Putamen (tissue), 1 donor: ENCODE results near the gene RALGPS1.
"Not testable (repeated sequence)": the region's sequence is repeated elsewhere in the genome, so short reads cannot be mapped to it uniquely, and the experiment has no call there.

Source experiments
- DNase-seq: peaks from one replicate; pipeline ENCODE4 v3.0.0-alpha.2; 2016; ENCODE audit warnings: low spot score

The RALGPS1 gene

GRCh38 chr9:126989847-126990842 is 75.6 kb downstream of the RALGPS1 start:
- no peak for DNase-seq

- DNase-seq = no peak
Measured at GRCh38 chr9:126991183-126991582, 76.6 kb downstream of the RALGPS1 start.

GRCh38 chr9:126992427-126992826 is 77.8 kb downstream of the RALGPS1 start:
- DNase-seq = no peak

GRCh38 chr9:126999315-127000068 is 84.9 kb downstream of the RALGPS1 start:
- no peak for DNase-seq

GRCh38 chr9:127004946-127005769 is 90.6 kb downstream of the RALGPS1 start:
- DNase-seq = no peak

- no peak for DNase-seq
Measured at GRCh38 chr9:127005770-127006314, 91.3 kb downstream of the RALGPS1 start.

- no peak for DNase-seq
Measured at GRCh38 chr9:127007638-127008037, 93.1 kb downstream of the RALGPS1 start.

- no peak for DNase-seq
Measured at GRCh38 chr9:127008076-127008475, 93.5 kb downstream of the RALGPS1 start.

GRCh38 chr9:127011772-127012171 is 97.2 kb downstream of the RALGPS1 start:
- no peak for DNase-seq

- no peak for DNase-seq
Measured at GRCh38 chr9:127012250-127012649, 97.7 kb downstream of the RALGPS1 start.

- DNase-seq = no peak
Measured at GRCh38 chr9:127013597-127013996, 99.0 kb downstream of the RALGPS1 start.

- DNase-seq = no peak
Measured at GRCh38 chr9:127014216-127014909, 99.8 kb downstream of the RALGPS1 start.

GRCh38 chr9:127014910-127015540 is 100.4 kb downstream of the RALGPS1 start:
- DNase-seq = no peak

GRCh38 chr9:127015921-127016512 is 101.4 kb downstream of the RALGPS1 start:
- no peak for DNase-seq

- not testable (repeated sequence) for DNase-seq
Measured at GRCh38 chr9:127017979-127018378, 103.4 kb downstream of the RALGPS1 start.

- DNase-seq = no peak
Measured at GRCh38 chr9:127018935-127019334, 104.4 kb downstream of the RALGPS1 start.

GRCh38 chr9:127020036-127020801 is 105.6 kb downstream of the RALGPS1 start:
- DNase-seq = no peak

GRCh38 chr9:127020802-127021078 is 106.2 kb downstream of the RALGPS1 start:
- no peak for DNase-seq

GRCh38 chr9:127021664-127022363 is 107.2 kb downstream of the RALGPS1 start:
- DNase-seq = peak; percentile 83
